ENCODE measurements around the gene ZNG1B. TPM values are rescaled to one million over a fixed set of nuclear protein-coding genes. Genes with fewer than 3 reads are reported as not detected.
"Not testable (repeated sequence)": the region's sequence is repeated elsewhere in the genome, so short reads cannot be mapped to it uniquely, and the experiment has no call there.

ZNG1B gene
- total RNA-seq, 1 donor from 2014 or later = 45.7 TPM

- not testable (repeated sequence) for H3K36me3 Mint-ChIP-seq; H3K4me1 Mint-ChIP-seq; H3K4me3 Mint-ChIP-seq; H3K9me3 Mint-ChIP-seq; DNase-seq (ENCODE audit: low spot score in 2 of 2, unreplicated experiment in 2 of 2); H3K27ac Mint-ChIP-seq
- peaks cover 62% of the 10 kb centered on the region for H3K27me3 Mint-ChIP-seq (ENCODE audit: low read depth)
These were observed 73.4 kb downstream of the ZNG1B start for GRCh38 chr2:113510913-113511312.

- peaks cover 66% of the 10 kb centered on the region for H3K27me3 Mint-ChIP-seq (ENCODE audit: low read depth)
- DNase-seq (ENCODE audit: low spot score in 2 of 2, unreplicated experiment in 2 of 2); H3K27ac Mint-ChIP-seq; H3K36me3 Mint-ChIP-seq; H3K9me3 Mint-ChIP-seq; H3K4me1 Mint-ChIP-seq; H3K4me3 Mint-ChIP-seq: not testable (repeated sequence)
These were observed 74.4 kb downstream of the ZNG1B start for GRCh38 chr2:113511859-113512258.

- H3K4me3 Mint-ChIP-seq; H3K4me1 Mint-ChIP-seq; H3K9me3 Mint-ChIP-seq; H3K27ac Mint-ChIP-seq; H3K36me3 Mint-ChIP-seq; DNase-seq (ENCODE audit: low spot score in 2 of 2, unreplicated experiment in 2 of 2): not testable (repeated sequence)
- H3K27me3 Mint-ChIP-seq (ENCODE audit: low read depth) = peaks cover 41% of the 10 kb centered on the region
These were observed 78.0 kb downstream of the ZNG1B start for GRCh38 chr2:113515457-113515856.

- H3K4me1 Mint-ChIP-seq; H3K9me3 Mint-ChIP-seq; H3K36me3 Mint-ChIP-seq; DNase-seq (ENCODE audit: low spot score in 2 of 2, unreplicated experiment in 2 of 2); H3K4me3 Mint-ChIP-seq; H3K27ac Mint-ChIP-seq: not testable (repeated sequence)
- H3K27me3 Mint-ChIP-seq (ENCODE audit: low read depth) = peaks cover 44% of the 10 kb centered on the region
These were observed 78.5 kb downstream of the ZNG1B start for GRCh38 chr2:113515995-113516394.

- not testable (repeated sequence) for H3K4me1 Mint-ChIP-seq; H3K27ac Mint-ChIP-seq; DNase-seq (ENCODE audit: low spot score in 2 of 2, unreplicated experiment in 2 of 2); H3K9me3 Mint-ChIP-seq; H3K36me3 Mint-ChIP-seq; H3K4me3 Mint-ChIP-seq
- H3K27me3 Mint-ChIP-seq (ENCODE audit: low read depth) = peaks cover 37% of the 10 kb centered on the region
These were observed 79.5 kb downstream of the ZNG1B start for GRCh38 chr2:113517025-113517424.

- peaks cover 18% of the 10 kb centered on the region for H3K27me3 Mint-ChIP-seq (ENCODE audit: low read depth)
- H3K27ac Mint-ChIP-seq = peak overlapping the region; percentile 69
- not testable (repeated sequence) for H3K4me1 Mint-ChIP-seq; H3K36me3 Mint-ChIP-seq; DNase-seq (ENCODE audit: low spot score in 2 of 2, unreplicated experiment in 2 of 2); H3K9me3 Mint-ChIP-seq; H3K4me3 Mint-ChIP-seq
These were observed 83.3 kb downstream of the ZNG1B start for GRCh38 chr2:113520837-113521236.

GRCh38 chr2:113521492-113521891 is 84.0 kb downstream of the ZNG1B start:
- not testable (repeated sequence) for H3K9me3 Mint-ChIP-seq; H3K36me3 Mint-ChIP-seq; H3K27ac Mint-ChIP-seq; DNase-seq (ENCODE audit: low spot score in 2 of 2, unreplicated experiment in 2 of 2); H3K4me3 Mint-ChIP-seq; H3K4me1 Mint-ChIP-seq
- peaks cover 15% of the 10 kb centered on the region for H3K27me3 Mint-ChIP-seq (ENCODE audit: low read depth)

GRCh38 chr2:113524986-113525385 is 87.5 kb downstream of the ZNG1B start:
- not testable (repeated sequence) for DNase-seq (ENCODE audit: low spot score in 2 of 2, unreplicated experiment in 2 of 2); H3K4me1 Mint-ChIP-seq; H3K9me3 Mint-ChIP-seq; H3K36me3 Mint-ChIP-seq; H3K27ac Mint-ChIP-seq; H3K4me3 Mint-ChIP-seq
- H3K27me3 Mint-ChIP-seq (ENCODE audit: low read depth) = peaks cover 18% of the 10 kb centered on the region

GRCh38 chr2:113527350-113528045 is 90.0 kb downstream of the ZNG1B start:
- not testable (repeated sequence) for H3K4me1 Mint-ChIP-seq; H3K4me3 Mint-ChIP-seq; H3K27ac Mint-ChIP-seq; H3K36me3 Mint-ChIP-seq; H3K9me3 Mint-ChIP-seq; DNase-seq (ENCODE audit: low spot score in 2 of 2, unreplicated experiment in 2 of 2)
- H3K27me3 Mint-ChIP-seq (ENCODE audit: low read depth) = peaks cover 24% of the 10 kb centered on the region

- H3K27ac Mint-ChIP-seq; H3K4me3 Mint-ChIP-seq; H3K4me1 Mint-ChIP-seq; H3K9me3 Mint-ChIP-seq; H3K36me3 Mint-ChIP-seq; DNase-seq (ENCODE audit: low spot score in 2 of 2, unreplicated experiment in 2 of 2): not testable (repeated sequence)
- peaks cover 27% of the 10 kb centered on the region for H3K27me3 Mint-ChIP-seq (ENCODE audit: low read depth)
These were observed 90.6 kb downstream of the ZNG1B start for GRCh38 chr2:113528126-113528525.

- H3K4me1 Mint-ChIP-seq; H3K4me3 Mint-ChIP-seq; DNase-seq (ENCODE audit: low spot score in 2 of 2, unreplicated experiment in 2 of 2); H3K27ac Mint-ChIP-seq; H3K36me3 Mint-ChIP-seq; H3K9me3 Mint-ChIP-seq: not testable (repeated sequence)
- H3K27me3 Mint-ChIP-seq (ENCODE audit: low read depth) = peaks cover 35% of the 10 kb centered on the region
These were observed 91.4 kb downstream of the ZNG1B start for GRCh38 chr2:113528904-113529303.

- not testable (repeated sequence) for H3K9me3 Mint-ChIP-seq; H3K4me3 Mint-ChIP-seq; H3K27ac Mint-ChIP-seq; DNase-seq (ENCODE audit: low spot score in 2 of 2, unreplicated experiment in 2 of 2); H3K36me3 Mint-ChIP-seq; H3K4me1 Mint-ChIP-seq
- peaks cover 31% of the 10 kb centered on the region for H3K27me3 Mint-ChIP-seq (ENCODE audit: low read depth)
These were observed 95.5 kb downstream of the ZNG1B start for GRCh38 chr2:113532991-113533390.

GRCh38 chr2:113536573-113536972 is 99.1 kb downstream of the ZNG1B start:
- H3K27me3 Mint-ChIP-seq (ENCODE audit: low read depth) = peaks cover 28% of the 10 kb centered on the region
- H3K27ac Mint-ChIP-seq; H3K4me3 Mint-ChIP-seq; H3K4me1 Mint-ChIP-seq; DNase-seq (ENCODE audit: low spot score in 2 of 2, unreplicated experiment in 2 of 2); H3K36me3 Mint-ChIP-seq; H3K9me3 Mint-ChIP-seq: not testable (repeated sequence)

- H3K27me3 Mint-ChIP-seq (ENCODE audit: low read depth) = peaks cover 37% of the 10 kb centered on the region
- not testable (repeated sequence) for H3K36me3 Mint-ChIP-seq
These were observed 103.3 kb downstream of the ZNG1B start for GRCh38 chr2:113540834-113541203.

More at GRCh38 chr2:113540834-113541203, 103.3 kb downstream of the ZNG1B start:
- not testable (repeated sequence) for H3K9me3 Mint-ChIP-seq; H3K27ac Mint-ChIP-seq; DNase-seq (ENCODE audit: low spot score in 2 of 2, unreplicated experiment in 2 of 2); H3K4me1 Mint-ChIP-seq
- peak overlapping the region; percentile 66 for H3K4me3 Mint-ChIP-seq

Data from mesothelial cell of epicardium (in vitro differentiated cells).